Measurements from ENCODE around the gene AP3S2.

Gene AP3S2

GRCh38 chr15:89802986-89803824 is 90.6 kb downstream of the AP3S2 start:
- in situ Hi-C loops (cut with MboI; ENCODE audit: low pct_unique_long_range_greater_than_20kb, low sequenced_read_pairs, unreplicated experiment): no loop called here
- DNase-seq (ENCODE audit: low spot score): no peak
- no peak for TF ChIP-seq CTCF (IDR thresholded peaks at IDR 0.05; ENCODE audit: extremely low read depth, insufficient read depth, missing control alignments)

GRCh38 chr15:89802231-89802928 is 91.4 kb downstream of the AP3S2 start:
- DNase-seq (ENCODE audit: low spot score): no peak
- in situ Hi-C loops (cut with MboI; ENCODE audit: low pct_unique_long_range_greater_than_20kb, low sequenced_read_pairs, unreplicated experiment): no loop called here

GRCh38 chr15:89801471-89802195 is 92.2 kb downstream of the AP3S2 start:
- DNase-seq (ENCODE audit: low spot score): no peak
- no peak for TF ChIP-seq CTCF (IDR thresholded peaks at IDR 0.05; ENCODE audit: extremely low read depth, insufficient read depth, missing control alignments)
- in situ Hi-C loops (cut with MboI; ENCODE audit: low pct_unique_long_range_greater_than_20kb, low sequenced_read_pairs, unreplicated experiment): no loop called here

More at GRCh38 chr15:89802231-89802928, 91.4 kb downstream of the AP3S2 start:
- TF ChIP-seq CTCF (IDR thresholded peaks at IDR 0.05; ENCODE audit: extremely low read depth, insufficient read depth, missing control alignments): no peak

GRCh38 chr15:89799918-89800498 is 93.8 kb downstream of the AP3S2 start:
- no peak for TF ChIP-seq CTCF (IDR thresholded peaks at IDR 0.05; ENCODE audit: extremely low read depth, insufficient read depth, missing control alignments)
- in situ Hi-C loops (cut with MboI; ENCODE audit: low pct_unique_long_range_greater_than_20kb, low sequenced_read_pairs, unreplicated experiment): no loop called here
- DNase-seq (ENCODE audit: low spot score): no peak

- in situ Hi-C loops (cut with MboI; ENCODE audit: low pct_unique_long_range_greater_than_20kb, low sequenced_read_pairs, unreplicated experiment): no loop called here
- no peak for DNase-seq (ENCODE audit: low spot score)
- no peak for TF ChIP-seq CTCF (IDR thresholded peaks at IDR 0.05; ENCODE audit: extremely low read depth, insufficient read depth, missing control alignments)
Measured at GRCh38 chr15:89799011-89799911, 94.5 kb downstream of the AP3S2 start.
